GM12878 (cell line): Measurements from ENCODE around the gene PRDX1. TPM values are rescaled to one million over a fixed set of nuclear protein-coding genes. Genes with fewer than 3 reads are reported as not detected.
A peak's percentile ranks its signal among the peaks of the same experiment; 100 is the strongest.

Experiments used
- ATAC-seq: fragments of 200-7000 bp; cut with Tn5 transposase; 3 replicates; pipeline ENCODE4 v1.9.1; 2020; ENCODE audit warnings: mild to moderate bottlenecking, moderate library complexity
- BruUV-seq: library from RNA; stranded (reverse); fragments of 400-500 nt; replicated peaks from 2 replicates; lab custom pipeline; 2021; lab: Mats Ljungman, UMichigan
- CTCF ChIA-PET: fragments of 300-600 bp; sonication (Branson Sonifier 250); formaldehyde crosslinking; extraction: SDS; loops from one replicate; lab custom pipeline; 2021; ENCODE audit warnings: inconsistent platforms; lab: Yijun Ruan, JAX
- POLR2A ChIA-PET: fragments of 350-600 bp; formaldehyde crosslinking; extraction: SDS; loops from one replicate; lab custom pipeline; 2021; ENCODE audit warnings: inconsistent platforms; lab: Charles Lee
- RAD21 ChIA-PET: fragments of 300-600 bp; sonication (Branson Sonifier 250); formaldehyde crosslinking; loops from one replicate; lab custom pipeline; 2023; ENCODE audit warnings: antibody characterized with exemption; ENCODE audit not compliant: unreplicated experiment; lab: Charles Lee
- SMC1A ChIA-PET: fragments of 300-600 bp; sonication (Branson Sonifier 250); formaldehyde crosslinking; loops from one replicate; lab custom pipeline; 2023; ENCODE audit not compliant: unreplicated experiment, uncharacterized antibody; lab: Charles Lee
- DNase-seq: peaks from one replicate; pipeline ENCODE4 v3.0.0-alpha.2; 2011; ENCODE audit warnings: low read depth, low spot score
- FAIRE-seq: peaks from 3 replicates; lab custom pipeline; 2011; peaks lifted over from hg19 to GRCh38; lab: Jason Lieb, UNC
- H2AFZ ChIP-seq: 2 replicates; pipeline ENCODE4 v1.6.0; 2011; ENCODE audit warnings: low read depth, low read length, control low read depth; ENCODE audit not compliant: control insufficient read depth
- H3K27ac ChIP-seq: 2 replicates; pipeline ENCODE4 v1.5.1; 2011; ENCODE audit warnings: control low read depth; ENCODE audit not compliant: control insufficient read depth, insufficient read depth
- H3K27me3 ChIP-seq, 2 experiments: replicated peaks in 1 of 2; 2 replicates each; pipeline versions ENCODE4 v1.6.0 to v1.6.1; 2011; ENCODE audit warnings: low read length in 1 of 2; ENCODE audit not compliant: control insufficient read depth in 2 of 2, insufficient read depth in 2 of 2
- H3K36me3 ChIP-seq, 2 experiments: 2 replicates each; pipeline ENCODE4 v1.5.1; 2011; ENCODE audit warnings: low read length in 1 of 2; ENCODE audit not compliant: control insufficient read depth in 2 of 2, insufficient read depth in 2 of 2
- H3K4me1 ChIP-seq: 2 replicates; pipeline ENCODE4 v1.6.1; 2011; ENCODE audit warnings: mild to moderate bottlenecking, low read length, moderate library complexity, mixed read lengths; ENCODE audit not compliant: control insufficient read depth, insufficient read depth
- H3K4me2 ChIP-seq: 2 replicates; pipeline ENCODE4 v1.6.0; 2011; ENCODE audit warnings: control low read depth; ENCODE audit not compliant: control insufficient read depth, insufficient read depth
- H3K4me3 ChIP-seq: fragments of 200-600 bp; sonication (generic); 2 replicates; pipeline ENCODE4 v1.5.1; 2016
- H3K79me2 ChIP-seq: 2 replicates; pipeline ENCODE4 v1.6.0; 2011; ENCODE audit warnings: low read length; ENCODE audit not compliant: control insufficient read depth, insufficient read depth
- H3K9ac ChIP-seq: 2 replicates; pipeline ENCODE4 v1.8.0; 2011; ENCODE audit warnings: low read length, control low read depth, mixed read lengths; ENCODE audit not compliant: control insufficient read depth, insufficient read depth
- H3K9me3 ChIP-seq: replicated peaks from 3 replicates; pipeline ENCODE4 v1.5.1; 2011; ENCODE audit warnings: mild to moderate bottlenecking, low read length; ENCODE audit not compliant: control insufficient read depth, insufficient read depth
- H4K20me1 ChIP-seq: 2 replicates; pipeline ENCODE4 v1.6.0; 2011; ENCODE audit not compliant: control insufficient read depth, insufficient read depth
- ATF7 ChIP-seq: fragments of 450-650 bp; IDR thresholded peaks from 2 replicates; pipeline ENCODE4 v1.6.1; 2016; ENCODE audit warnings: low read depth, mild to moderate bottlenecking
- BMI1 ChIP-seq: fragments of 450-650 bp; IDR thresholded peaks from 2 replicates; pipeline ENCODE4 v1.6.1; 2016; ENCODE audit warnings: mild to moderate bottlenecking, moderate library complexity, borderline replicate concordance
- CHD2 ChIP-seq: IDR thresholded peaks from 2 replicates; pipeline ENCODE4 v1.6.1; 2011; ENCODE audit warnings: low read depth, low read length, improper control_type of control experiment, borderline replicate concordance
- ESRRA ChIP-seq: IDR thresholded peaks from 2 replicates; pipeline ENCODE4 v1.6.1; 2012; ENCODE audit warnings: mild to moderate bottlenecking, low read length, improper control_type of control experiment
- JUND ChIP-seq: IDR thresholded peaks from 2 replicates; pipeline ENCODE4 v1.6.1; 2012; ENCODE audit warnings: low read depth, mild to moderate bottlenecking, low read length, improper control_type of control experiment, moderate library complexity
- KAT2A ChIP-seq: conservative IDR thresholded peaks from 2 replicates; pipeline ENCODE4 v1.6.1; 2011; ENCODE audit warnings: low read depth, low read length; ENCODE audit not compliant: control insufficient read depth
- NBN ChIP-seq: fragments of 450-650 bp; IDR thresholded peaks from 2 replicates; pipeline ENCODE4 v1.6.1; 2016
- NFYA ChIP-seq: IDR thresholded peaks from 2 replicates; pipeline ENCODE4 v1.6.1; 2011; ENCODE audit warnings: low read depth, mild to moderate bottlenecking, low read length, improper control_type of control experiment, borderline replicate concordance
- NR2F1 ChIP-seq: fragments of 450-650 bp; conservative IDR thresholded peaks from 2 replicates; pipeline ENCODE4 v1.6.1; 2017; ENCODE audit warnings: mild to moderate bottlenecking
- RAD21 ChIP-seq: IDR thresholded peaks from 2 replicates; pipeline ENCODE4 v1.6.1; 2011; ENCODE audit warnings: mild to moderate bottlenecking, low read depth, low read length, moderate library complexity; ENCODE audit not compliant: insufficient read depth
- RELA ChIP-seq: fragments of 450-650 bp; IDR thresholded peaks from 2 replicates; pipeline ENCODE4 v1.8.0; 2014; ENCODE audit warnings: borderline replicate concordance; ENCODE audit not compliant: partially characterized antibody
- TARDBP ChIP-seq: IDR thresholded peaks from 2 replicates; pipeline ENCODE4 v1.6.1; 2016; ENCODE audit warnings: borderline replicate concordance
- TCF3 ChIP-seq: IDR thresholded peaks from 2 replicates; pipeline ENCODE4 v1.6.1; 2012; ENCODE audit warnings: low read depth, mild to moderate bottlenecking, low read length, borderline replicate concordance; ENCODE audit not compliant: insufficient read depth
- WGBS: methylation state at CpG from one replicate; pipeline ENCODE4 v1.1.6; 2016; ENCODE audit warnings: low lambda C conversion rate; ENCODE audit not compliant: insufficient replicate concordance, insufficient coverage; ENCODE audit errors: missing lambda C conversion rate; 5-methylcytosine and 5-hydroxymethylcytosine counted together
- in situ Hi-C: fragments of 300-500 bp; cut with MboI; formaldehyde crosslinking; loops from 9 replicates; pipeline ENCODE4 v1.14.3; 2018; ENCODE audit warnings: mixed read lengths
- intact Hi-C: fragments of 100-400 bp; cut with micrococcal nuclease; formaldehyde crosslinking; loops from one replicate; pipeline ENCODE4 v1.14.2; 2022; ENCODE audit not compliant: unreplicated experiment
- polyA plus RNA-seq, 11 experiments: library from polyadenylated mRNA; depleted of rRNA in 4 of 11; unstranded in 6 of 11; stranded (reverse) in 5 of 11; fragments of >200 nt; fragmentation: Nextera tagmentation in 4 of 11; fragmentation: Illumina TruSeq in 1 of 11; extraction: Ambion mirVana in 4 of 11; extraction: Trizol in 1 of 11; gene quantifications; 1 replicate in 1 of 11; 2 replicates in 10 of 11; pipeline versions ENCODE4 v1.2.1 to v1.2.3, GENCODE V29; 2011 to 2016; ENCODE audit warnings: inconsistent platforms in 2 of 11, missing spikeins in 2 of 11, low read depth in 1 of 11
- total RNA-seq, 4 experiments: library from RNA; depleted of rRNA in 3 of 4; stranded (reverse); fragments of >200 nt in 3 of 4; fragmentation: Illumina TruSeq in 1 of 4; extraction: Trizol in 1 of 4; gene quantifications; 2 replicates each; pipeline versions ENCODE4 v1.2.1 to v1.2.3, GENCODE V29; 2013 to 2021
- TF ChIP-seq, protein P1 (sequence below), 3 experiments: IDR thresholded peaks in 2 of 3; conservative IDR thresholded peaks in 1 of 3; 2 replicates each; pipeline ENCODE4 v1.5.1; 2011; ENCODE audit warnings: low read depth in 3 of 3, low read length in 3 of 3, mild to moderate bottlenecking in 3 of 3, control low read depth in 2 of 3, moderate library complexity in 2 of 3, inconsistent platforms in 1 of 3, mixed read lengths in 1 of 3; ENCODE audit not compliant: control insufficient read depth in 2 of 3, insufficient read depth in 1 of 3; ENCODE audit errors: extremely low read depth in 1 of 3
- TF ChIP-seq, protein P2 (sequence below): fragments of 450-650 bp; formaldehyde crosslinking; IDR thresholded peaks from 2 replicates; pipeline ENCODE4 v1.4.0; 2020; ENCODE audit warnings: mild to moderate bottlenecking, moderate library complexity
- TF ChIP-seq, protein P3 (sequence below): fragments of 450-650 bp; IDR thresholded peaks from 2 replicates; pipeline ENCODE4 v1.6.1; 2018; ENCODE audit warnings: mild to moderate bottlenecking, low read depth, moderate library complexity; ENCODE audit not compliant: partially characterized antibody

Gene PRDX1
- total and polyA plus RNA-seq, 10 of the 15 experiments (the other 5 are each of a cell fraction or from before 2014, with no cell fraction given), result 659 to 1,775 (median 811) TPM

DNA sequence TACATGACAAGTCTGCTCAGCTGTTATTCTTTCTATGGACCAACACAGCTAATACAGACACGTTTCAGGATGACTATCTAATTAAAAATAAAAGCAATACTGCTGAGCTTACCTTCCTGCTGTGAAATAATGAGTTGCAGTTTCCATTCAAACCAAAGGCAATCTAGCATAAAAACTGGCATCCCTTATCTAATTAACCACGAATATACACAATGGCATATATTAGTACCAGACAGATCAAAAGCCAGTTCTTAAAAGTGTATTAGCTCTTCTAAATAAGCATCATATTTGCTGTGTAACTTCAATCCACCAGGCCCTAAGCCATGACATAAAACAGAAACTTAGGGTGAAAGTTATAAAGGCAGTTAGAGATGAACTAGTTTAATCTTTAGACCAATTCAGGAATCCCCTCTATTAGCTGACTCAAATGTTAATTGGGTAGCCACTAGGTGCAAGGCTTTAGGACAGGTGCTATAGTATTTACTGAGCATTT lies 51.3 kb downstream of the PRDX1 start:
- Histone ChIP-seq H3K4me1 (peaks cover 61% of the 10 kb centered on the region), H3K4me2 (peak overlapping the region; percentile 2; the same call in 1 of the 2 replicates), H3K9ac (no peak overlapping the region), H4K20me1 (no peaks in the 10 kb centered on the region), H3K36me3 (no peaks in the 10 kb centered on the region), H3K79me2 (no peaks in the 10 kb centered on the region), H3K4me3 (no peak overlapping the region), H3K27me3 (no peaks in the 10 kb centered on the region), H2AFZ (no peak overlapping the region), H3K9me3 (no peaks in the 10 kb centered on the region), H3K27ac (no peak overlapping the region)
- FAIRE-seq (peak; percentile 54), ATAC-seq (peak; percentile 82), DNase-seq (peak; percentile 72)
- SMC1A ChIA-PET, result interaction anchor here (0.7 to 5.0 kb wide), 19 partner anchors 12 to 437 kb away, joined by 3 to 37 read pairs (median 3); partner anchors contain the start of genes MMACHC and TESK2
- intact Hi-C loops, result no loop called here
- no TSS peak for BruUV-seq
- RAD21 ChIA-PET, result interaction anchor here (0.6 to 3.0 kb wide), 11 partner anchors 10 to 167 kb away, joined by 3 to 25 read pairs (median 4); partner anchors contain the start of genes CCDC163, MMACHC, MUTYH and TESK2
- in situ Hi-C loops, result no loop called here
- POLR2A ChIA-PET, result interaction anchor here (0.8 to 1.0 kb wide), 5 partner anchors 16 to 437 kb away, joined by 3 to 12 read pairs (median 3); no protein-coding TSS in a partner anchor
- CTCF ChIA-PET, result interaction anchor here (0.5 to 4.7 kb wide), 8 partner anchors 21 to 739 kb away, joined by 3 to 47 read pairs (median 4); partner anchors contain the start of genes RNU5D-1 and TESK2
- 0% methylated on average over 2 of the region's 2 CpGs for WGBS
- TF ChIP-seq ESRRA (no peak), NBN (peak; percentile 51), TARDBP (no peak), NFYA (no peak), KAT2A (no peak), BMI1 (peak; percentile 67; the same call in 1 of the 2 replicates), JUND (no peak), RAD21 (no peak), CHD2 (no peak), TCF3 (no peak), ATF7 (peak; percentile 77), RELA (no peak), NR2F1 (peak; percentile 88)
- TF ChIP-seq, protein P1, sequence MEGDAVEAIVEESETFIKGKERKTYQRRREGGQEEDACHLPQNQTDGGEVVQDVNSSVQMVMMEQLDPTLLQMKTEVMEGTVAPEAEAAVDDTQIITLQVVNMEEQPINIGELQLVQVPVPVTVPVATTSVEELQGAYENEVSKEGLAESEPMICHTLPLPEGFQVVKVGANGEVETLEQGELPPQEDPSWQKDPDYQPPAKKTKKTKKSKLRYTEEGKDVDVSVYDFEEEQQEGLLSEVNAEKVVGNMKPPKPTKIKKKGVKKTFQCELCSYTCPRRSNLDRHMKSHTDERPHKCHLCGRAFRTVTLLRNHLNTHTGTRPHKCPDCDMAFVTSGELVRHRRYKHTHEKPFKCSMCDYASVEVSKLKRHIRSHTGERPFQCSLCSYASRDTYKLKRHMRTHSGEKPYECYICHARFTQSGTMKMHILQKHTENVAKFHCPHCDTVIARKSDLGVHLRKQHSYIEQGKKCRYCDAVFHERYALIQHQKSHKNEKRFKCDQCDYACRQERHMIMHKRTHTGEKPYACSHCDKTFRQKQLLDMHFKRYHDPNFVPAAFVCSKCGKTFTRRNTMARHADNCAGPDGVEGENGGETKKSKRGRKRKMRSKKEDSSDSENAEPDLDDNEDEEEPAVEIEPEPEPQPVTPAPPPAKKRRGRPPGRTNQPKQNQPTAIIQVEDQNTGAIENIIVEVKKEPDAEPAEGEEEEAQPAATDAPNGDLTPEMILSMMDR (IDR thresholded peaks at IDR 0.05 in 2 of 3, conservative IDR thresholded peaks at IDR 0.05 in 1 of 3; ENCODE audit: control insufficient read depth in 2 of 3, extremely low read depth in 1 of 3, insufficient read depth in 1 of 3, low read depth in 3 of 3, low read length in 3 of 3), result no peak
- TF ChIP-seq, protein P2, sequence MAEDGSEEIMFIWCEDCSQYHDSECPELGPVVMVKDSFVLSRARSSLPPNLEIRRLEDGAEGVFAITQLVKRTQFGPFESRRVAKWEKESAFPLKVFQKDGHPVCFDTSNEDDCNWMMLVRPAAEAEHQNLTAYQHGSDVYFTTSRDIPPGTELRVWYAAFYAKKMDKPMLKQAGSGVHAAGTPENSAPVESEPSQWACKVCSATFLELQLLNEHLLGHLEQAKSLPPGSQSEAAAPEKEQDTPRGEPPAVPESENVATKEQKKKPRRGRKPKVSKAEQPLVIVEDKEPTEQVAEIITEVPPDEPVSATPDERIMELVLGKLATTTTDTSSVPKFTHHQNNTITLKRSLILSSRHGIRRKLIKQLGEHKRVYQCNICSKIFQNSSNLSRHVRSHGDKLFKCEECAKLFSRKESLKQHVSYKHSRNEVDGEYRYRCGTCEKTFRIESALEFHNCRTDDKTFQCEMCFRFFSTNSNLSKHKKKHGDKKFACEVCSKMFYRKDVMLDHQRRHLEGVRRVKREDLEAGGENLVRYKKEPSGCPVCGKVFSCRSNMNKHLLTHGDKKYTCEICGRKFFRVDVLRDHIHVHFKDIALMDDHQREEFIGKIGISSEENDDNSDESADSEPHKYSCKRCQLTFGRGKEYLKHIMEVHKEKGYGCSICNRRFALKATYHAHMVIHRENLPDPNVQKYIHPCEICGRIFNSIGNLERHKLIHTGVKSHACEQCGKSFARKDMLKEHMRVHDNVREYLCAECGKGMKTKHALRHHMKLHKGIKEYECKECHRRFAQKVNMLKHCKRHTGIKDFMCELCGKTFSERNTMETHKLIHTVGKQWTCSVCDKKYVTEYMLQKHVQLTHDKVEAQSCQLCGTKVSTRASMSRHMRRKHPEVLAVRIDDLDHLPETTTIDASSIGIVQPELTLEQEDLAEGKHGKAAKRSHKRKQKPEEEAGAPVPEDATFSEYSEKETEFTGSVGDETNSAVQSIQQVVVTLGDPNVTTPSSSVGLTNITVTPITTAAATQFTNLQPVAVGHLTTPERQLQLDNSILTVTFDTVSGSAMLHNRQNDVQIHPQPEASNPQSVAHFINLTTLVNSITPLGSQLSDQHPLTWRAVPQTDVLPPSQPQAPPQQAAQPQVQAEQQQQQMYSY (CRISPR knock-in tag), result no peak
- TF ChIP-seq, protein P3, sequence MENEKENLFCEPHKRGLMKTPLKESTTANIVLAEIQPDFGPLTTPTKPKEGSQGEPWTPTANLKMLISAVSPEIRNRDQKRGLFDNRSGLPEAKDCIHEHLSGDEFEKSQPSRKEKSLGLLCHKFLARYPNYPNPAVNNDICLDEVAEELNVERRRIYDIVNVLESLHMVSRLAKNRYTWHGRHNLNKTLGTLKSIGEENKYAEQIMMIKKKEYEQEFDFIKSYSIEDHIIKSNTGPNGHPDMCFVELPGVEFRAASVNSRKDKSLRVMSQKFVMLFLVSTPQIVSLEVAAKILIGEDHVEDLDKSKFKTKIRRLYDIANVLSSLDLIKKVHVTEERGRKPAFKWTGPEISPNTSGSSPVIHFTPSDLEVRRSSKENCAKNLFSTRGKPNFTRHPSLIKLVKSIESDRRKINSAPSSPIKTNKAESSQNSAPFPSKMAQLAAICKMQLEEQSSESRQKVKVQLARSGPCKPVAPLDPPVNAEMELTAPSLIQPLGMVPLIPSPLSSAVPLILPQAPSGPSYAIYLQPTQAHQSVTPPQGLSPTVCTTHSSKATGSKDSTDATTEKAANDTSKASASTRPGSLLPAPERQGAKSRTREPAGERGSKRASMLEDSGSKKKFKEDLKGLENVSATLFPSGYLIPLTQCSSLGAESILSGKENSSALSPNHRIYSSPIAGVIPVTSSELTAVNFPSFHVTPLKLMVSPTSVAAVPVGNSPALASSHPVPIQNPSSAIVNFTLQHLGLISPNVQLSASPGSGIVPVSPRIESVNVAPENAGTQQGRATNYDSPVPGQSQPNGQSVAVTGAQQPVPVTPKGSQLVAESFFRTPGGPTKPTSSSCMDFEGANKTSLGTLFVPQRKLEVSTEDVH, result no peak
